PFSK-1 (cell line): ENCODE data around the gene ATAD2B.

ENCODE experiments used
- FOXP2 ChIP-seq: optimal IDR thresholded peaks from 2 replicates; pipeline ENCODE3; 2011; ENCODE audit warnings: borderline replicate concordance, control low read depth, inconsistent platforms; ENCODE audit not compliant: insufficient read depth; ENCODE audit errors: extremely low read length, extremely low read depth
- POLR2AphosphoS5 ChIP-seq: IDR thresholded peaks from 2 replicates; pipeline ENCODE4 v1.6.1; 2012; ENCODE audit warnings: low read depth, mild to moderate bottlenecking, control low read depth, low read length, moderate library complexity
- SIN3A ChIP-seq: IDR thresholded peaks from 2 replicates; pipeline ENCODE4 v1.6.1; 2012; ENCODE audit warnings: mild to moderate bottlenecking, low read length, moderate library complexity, borderline replicate concordance; ENCODE audit not compliant: insufficient read depth
- TAF1 ChIP-seq: IDR thresholded peaks from 2 replicates; pipeline ENCODE4 v1.6.1; 2012; ENCODE audit warnings: low read length, control low read depth, borderline replicate concordance; ENCODE audit not compliant: insufficient read depth
- TF ChIP-seq, protein P1 (sequence below), 2 experiments: IDR thresholded peaks; 2 replicates each; pipeline versions ENCODE4 v1.6.1 to v1.8.0; 2011 to 2012; ENCODE audit warnings: low read depth in 2 of 2, low read length in 2 of 2, control low read depth in 1 of 2, inconsistent platforms in 1 of 2, mild to moderate bottlenecking in 1 of 2, moderate library complexity in 1 of 2; ENCODE audit not compliant: insufficient read depth in 1 of 2

ATAD2B gene

GRCh38 chr2:23789012-23789411 lies 137.9 kb downstream of the ATAD2B start:
- no peak for TF ChIP-seq TAF1
- no peak for TF ChIP-seq POLR2AphosphoS5
- no peak for TF ChIP-seq SIN3A
- TF ChIP-seq FOXP2 = no peak
- TF ChIP-seq, protein P1, sequence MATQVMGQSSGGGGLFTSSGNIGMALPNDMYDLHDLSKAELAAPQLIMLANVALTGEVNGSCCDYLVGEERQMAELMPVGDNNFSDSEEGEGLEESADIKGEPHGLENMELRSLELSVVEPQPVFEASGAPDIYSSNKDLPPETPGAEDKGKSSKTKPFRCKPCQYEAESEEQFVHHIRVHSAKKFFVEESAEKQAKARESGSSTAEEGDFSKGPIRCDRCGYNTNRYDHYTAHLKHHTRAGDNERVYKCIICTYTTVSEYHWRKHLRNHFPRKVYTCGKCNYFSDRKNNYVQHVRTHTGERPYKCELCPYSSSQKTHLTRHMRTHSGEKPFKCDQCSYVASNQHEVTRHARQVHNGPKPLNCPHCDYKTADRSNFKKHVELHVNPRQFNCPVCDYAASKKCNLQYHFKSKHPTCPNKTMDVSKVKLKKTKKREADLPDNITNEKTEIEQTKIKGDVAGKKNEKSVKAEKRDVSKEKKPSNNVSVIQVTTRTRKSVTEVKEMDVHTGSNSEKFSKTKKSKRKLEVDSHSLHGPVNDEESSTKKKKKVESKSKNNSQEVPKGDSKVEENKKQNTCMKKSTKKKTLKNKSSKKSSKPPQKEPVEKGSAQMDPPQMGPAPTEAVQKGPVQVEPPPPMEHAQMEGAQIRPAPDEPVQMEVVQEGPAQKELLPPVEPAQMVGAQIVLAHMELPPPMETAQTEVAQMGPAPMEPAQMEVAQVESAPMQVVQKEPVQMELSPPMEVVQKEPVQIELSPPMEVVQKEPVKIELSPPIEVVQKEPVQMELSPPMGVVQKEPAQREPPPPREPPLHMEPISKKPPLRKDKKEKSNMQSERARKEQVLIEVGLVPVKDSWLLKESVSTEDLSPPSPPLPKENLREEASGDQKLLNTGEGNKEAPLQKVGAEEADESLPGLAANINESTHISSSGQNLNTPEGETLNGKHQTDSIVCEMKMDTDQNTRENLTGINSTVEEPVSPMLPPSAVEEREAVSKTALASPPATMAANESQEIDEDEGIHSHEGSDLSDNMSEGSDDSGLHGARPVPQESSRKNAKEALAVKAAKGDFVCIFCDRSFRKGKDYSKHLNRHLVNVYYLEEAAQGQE (IDR thresholded peaks at IDR 0.05; ENCODE audit: insufficient read depth in 1 of 2, low read depth in 2 of 2, low read length in 2 of 2) = no peak

DNA sequence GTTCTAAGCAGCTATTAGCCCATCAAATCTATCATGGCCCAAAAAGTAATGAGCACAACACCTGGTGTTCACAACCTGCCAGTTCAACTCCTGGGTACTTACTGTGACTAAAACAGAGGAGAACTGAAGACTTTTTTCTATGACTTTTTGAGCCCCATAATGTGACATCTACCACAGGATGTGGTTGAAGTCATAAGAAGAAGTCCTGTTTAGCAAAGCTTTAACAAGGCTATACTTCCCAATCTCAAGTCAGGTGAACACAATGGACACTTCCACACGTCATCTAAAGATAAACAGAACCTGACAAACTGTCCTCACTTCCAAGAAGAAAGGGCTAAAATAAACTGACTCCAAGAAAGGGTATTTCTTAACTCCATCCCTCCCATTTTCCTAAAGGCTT lies 138.8 kb downstream of the ATAD2B start:
- TF ChIP-seq SIN3A = no peak
- TF ChIP-seq POLR2AphosphoS5 = no peak
- no peak for TF ChIP-seq FOXP2
- TF ChIP-seq, protein P1 (IDR thresholded peaks at IDR 0.05; ENCODE audit: insufficient read depth in 1 of 2, low read depth in 2 of 2, low read length in 2 of 2) = no peak
- TF ChIP-seq TAF1 = no peak

- TF ChIP-seq POLR2AphosphoS5 (no peak), FOXP2 (no peak), TAF1 (no peak), SIN3A (no peak)
- TF ChIP-seq, protein P1 (IDR thresholded peaks at IDR 0.05; ENCODE audit: insufficient read depth in 1 of 2, low read depth in 2 of 2, low read length in 2 of 2) = no peak
Observed at GRCh38 chr2:23784971-23785370, 142.0 kb downstream of the ATAD2B start.

DNA sequence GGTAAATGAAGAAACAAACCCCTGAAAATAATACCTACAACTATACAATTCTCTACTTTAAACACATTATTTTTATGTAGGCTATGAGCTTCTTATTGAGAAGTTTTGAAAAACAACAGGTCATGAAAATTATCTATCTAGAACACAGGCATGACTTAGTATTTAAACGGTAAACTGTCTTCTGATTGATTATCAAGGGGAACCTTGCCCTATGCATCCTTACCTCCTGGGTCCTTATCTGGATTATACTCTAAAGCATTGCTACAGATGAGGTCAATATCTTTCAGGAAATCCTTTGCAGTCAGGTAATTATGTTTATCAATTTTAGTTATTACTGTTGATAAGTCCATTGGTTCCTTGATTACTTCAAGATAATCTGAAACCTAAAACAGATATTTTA lies 144.3 kb downstream of the ATAD2B start:
- TF ChIP-seq TAF1 (no peak), SIN3A (no peak), FOXP2 (no peak), POLR2AphosphoS5 (no peak)
- TF ChIP-seq, protein P1 (IDR thresholded peaks at IDR 0.05; ENCODE audit: insufficient read depth in 1 of 2, low read depth in 2 of 2, low read length in 2 of 2) = no peak

GRCh38 chr2:23782126-23782525 lies 144.8 kb downstream of the ATAD2B start:
- TF ChIP-seq, protein P1 (IDR thresholded peaks at IDR 0.05; ENCODE audit: insufficient read depth in 1 of 2, low read depth in 2 of 2, low read length in 2 of 2) = no peak
- TF ChIP-seq TAF1 (no peak), POLR2AphosphoS5 (no peak), SIN3A (no peak), FOXP2 (no peak)
